Renal pelvis (tissue), 4 donors: ENCODE measurements around the gene SUMO2. TPM values are rescaled to one million over a fixed set of nuclear protein-coding genes. Genes with fewer than 3 reads are reported as not detected.
"Not testable (repeated sequence)": the region's sequence is repeated elsewhere in the genome, so short reads cannot be mapped to it uniquely, and the experiment has no call there.

Experiments
- DNase-seq: peaks from one replicate; pipeline ENCODE4 v3.0.0-alpha.2; 2013
- polyA plus RNA-seq, 3 donors: library from polyadenylated mRNA; unstranded; fragments of 120-200 nt; gene quantifications; one replicate each; pipeline ENCODE4 v1.2.1, GENCODE V29; 2013; ENCODE audit not compliant: insufficient read length in 3 of 3

SUMO2 gene
- polyA plus RNA-seq, 3 donors: 651 to 676 (median 657) TPM

DNA sequence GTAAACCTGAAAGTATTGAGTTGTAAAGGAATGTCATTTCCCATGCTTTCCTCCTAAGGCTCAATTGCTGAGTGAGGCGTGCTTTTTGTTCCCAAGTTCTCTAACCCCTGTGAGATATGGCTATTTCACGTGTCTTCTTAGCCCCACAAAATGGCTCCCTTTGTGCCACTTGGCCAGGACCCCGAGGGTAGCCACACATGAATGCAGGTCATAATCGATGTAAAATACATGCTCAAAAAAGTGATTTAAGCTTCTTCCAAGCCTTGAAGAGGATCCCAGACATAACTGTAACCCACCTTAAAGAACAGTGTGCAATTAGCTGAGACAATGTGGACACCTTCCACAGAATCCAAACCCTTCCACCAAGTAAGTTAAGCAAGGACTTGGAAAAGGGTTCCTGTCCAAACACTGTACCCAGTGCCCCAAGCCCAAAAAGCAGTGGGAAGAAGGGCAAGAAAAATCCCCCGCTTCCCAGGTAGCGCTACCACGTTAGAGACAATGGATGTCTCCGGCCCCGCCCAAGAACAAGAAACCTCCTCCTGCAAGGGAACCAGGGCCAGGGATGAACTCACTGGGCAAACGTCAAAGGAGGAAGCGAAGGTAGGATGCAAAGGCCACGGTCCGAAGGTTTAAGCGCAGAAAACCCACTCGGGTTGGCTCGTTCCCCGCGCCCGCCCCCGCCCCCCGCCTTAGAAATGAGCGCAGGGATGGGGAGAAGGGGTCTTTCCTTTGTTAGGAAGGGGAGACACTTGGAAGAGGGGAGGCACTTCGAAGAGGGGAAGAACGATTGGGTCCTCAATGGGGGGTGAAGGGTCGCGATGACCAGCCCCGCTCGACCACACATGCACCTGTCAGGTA is 29.6 kb downstream of the SUMO2 start:
- DNase-seq: peak; percentile 58

DNA sequence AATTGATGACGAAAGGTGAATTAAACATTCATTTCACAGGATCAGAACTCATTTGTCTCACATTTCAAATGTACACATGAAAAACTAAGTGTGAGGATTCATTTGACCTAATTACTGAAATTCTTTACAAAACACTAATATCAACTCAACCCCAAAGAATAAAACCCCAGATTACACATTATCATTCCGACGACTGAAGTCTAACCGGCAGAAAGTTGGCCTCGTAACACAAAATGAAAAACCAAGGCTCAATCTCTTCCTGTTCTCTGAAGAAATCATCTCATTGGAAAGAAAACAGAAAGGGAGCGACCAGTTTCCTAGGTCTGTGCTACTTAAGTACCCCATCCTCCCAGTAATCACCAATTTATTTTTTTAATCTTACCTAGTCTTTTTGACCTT is 30.2 kb downstream of the SUMO2 start:
- DNase-seq: no peak

DNA sequence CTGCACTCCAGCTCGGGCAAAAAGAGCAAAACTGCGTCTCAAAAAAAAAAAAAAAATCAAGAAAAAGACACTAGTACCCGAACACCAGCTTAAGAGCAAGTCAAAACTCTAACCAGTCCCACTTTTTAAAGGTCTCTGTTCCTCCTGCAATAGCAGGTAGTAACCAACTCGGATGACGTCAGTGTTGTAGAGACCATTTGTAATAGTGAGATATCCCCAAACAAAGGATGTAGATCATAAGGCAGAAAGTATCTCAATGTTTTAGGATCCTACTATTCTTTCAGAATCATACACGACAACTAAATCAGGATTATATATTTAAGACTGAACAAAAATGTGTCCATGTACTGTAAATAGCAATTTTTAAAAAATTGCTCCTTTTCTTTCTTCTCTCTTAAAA is 30.8 kb downstream of the SUMO2 start:
- DNase-seq: peak; percentile 30

DNA sequence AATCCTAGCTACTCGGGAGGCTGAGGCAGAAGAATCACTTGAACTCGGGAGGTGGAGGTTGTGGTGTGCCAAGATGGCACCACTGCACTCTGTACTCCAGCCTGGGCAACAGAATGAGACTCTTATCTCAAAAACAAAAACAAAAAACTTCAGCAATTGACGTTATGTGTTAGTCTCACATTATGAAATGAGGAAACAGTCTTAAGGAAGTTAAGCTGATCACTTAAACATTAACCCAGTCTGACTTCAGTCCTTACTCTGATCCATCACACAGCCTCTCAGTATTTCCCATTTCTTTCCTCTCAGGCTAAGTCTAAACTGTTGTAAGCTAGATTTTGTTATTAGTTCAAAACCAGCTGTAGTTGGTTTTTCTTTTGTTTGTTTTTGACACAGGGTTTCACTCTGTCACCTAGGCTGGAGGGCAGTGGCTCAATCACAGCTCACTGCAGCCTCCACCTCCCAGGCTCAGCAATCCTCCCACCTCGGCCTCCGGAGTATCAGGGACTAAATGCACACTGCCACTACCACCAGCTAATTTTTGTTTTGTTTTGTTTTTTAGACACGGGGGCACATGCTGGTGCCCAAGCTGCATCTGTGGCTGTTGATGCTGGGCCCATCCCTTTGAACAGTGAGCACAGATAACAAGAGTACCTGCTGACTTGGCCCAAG is 34.7 kb downstream of the SUMO2 start:
- DNase-seq: no peak

DNA sequence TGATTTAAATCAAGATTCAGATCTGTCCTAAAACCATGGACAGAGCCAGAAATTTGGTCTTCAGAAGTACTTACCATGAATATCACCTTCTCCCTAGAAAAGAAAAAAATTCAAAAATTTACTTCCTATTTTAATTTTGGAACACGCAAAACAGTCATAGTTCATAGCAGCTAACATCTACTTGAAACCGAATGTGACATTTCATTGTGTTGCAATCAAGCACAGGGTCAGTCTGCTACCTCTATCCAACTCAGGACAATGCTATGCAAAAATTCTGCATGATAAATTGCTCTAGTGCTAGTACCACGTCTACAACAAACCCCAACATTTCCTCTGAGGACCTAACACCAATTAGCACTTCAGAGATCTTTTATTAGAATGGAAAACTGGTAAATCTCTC is 36.2 kb downstream of the SUMO2 start:
- DNase-seq: no peak

DNA sequence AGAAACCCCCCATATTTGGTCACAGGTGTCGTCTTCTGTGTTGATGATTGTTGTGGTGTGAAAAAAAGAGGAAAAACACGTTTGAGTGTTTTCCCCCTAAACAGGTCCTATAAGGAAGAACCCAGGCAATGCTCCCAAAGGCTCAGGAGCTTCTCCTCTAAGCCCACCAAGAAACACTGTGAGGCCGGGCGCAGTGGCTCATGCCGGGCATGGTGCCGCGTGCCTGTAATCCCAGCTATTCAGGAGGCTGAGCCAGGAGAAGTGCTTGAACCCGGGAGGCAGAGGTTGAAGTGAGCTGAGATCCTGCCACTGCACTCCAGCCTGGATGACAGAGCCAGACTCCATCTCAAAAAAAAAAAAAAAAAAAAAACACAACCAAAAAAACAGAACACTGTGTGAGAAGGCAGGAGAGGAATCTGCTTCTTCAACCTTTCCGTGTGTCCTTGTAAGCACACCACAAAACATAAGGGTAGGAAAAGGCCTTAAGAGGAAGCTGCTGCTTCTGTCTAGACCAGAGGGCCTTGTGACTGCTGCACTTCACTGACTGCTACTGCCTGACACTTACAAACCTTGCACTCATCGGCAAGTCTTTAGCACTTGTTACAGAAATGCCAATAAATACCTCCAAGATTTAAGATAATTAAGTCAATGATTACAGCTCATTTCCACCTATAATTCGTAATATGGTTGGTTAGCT is 37.8 kb downstream of the SUMO2 start:
- DNase-seq: no peak

DNA sequence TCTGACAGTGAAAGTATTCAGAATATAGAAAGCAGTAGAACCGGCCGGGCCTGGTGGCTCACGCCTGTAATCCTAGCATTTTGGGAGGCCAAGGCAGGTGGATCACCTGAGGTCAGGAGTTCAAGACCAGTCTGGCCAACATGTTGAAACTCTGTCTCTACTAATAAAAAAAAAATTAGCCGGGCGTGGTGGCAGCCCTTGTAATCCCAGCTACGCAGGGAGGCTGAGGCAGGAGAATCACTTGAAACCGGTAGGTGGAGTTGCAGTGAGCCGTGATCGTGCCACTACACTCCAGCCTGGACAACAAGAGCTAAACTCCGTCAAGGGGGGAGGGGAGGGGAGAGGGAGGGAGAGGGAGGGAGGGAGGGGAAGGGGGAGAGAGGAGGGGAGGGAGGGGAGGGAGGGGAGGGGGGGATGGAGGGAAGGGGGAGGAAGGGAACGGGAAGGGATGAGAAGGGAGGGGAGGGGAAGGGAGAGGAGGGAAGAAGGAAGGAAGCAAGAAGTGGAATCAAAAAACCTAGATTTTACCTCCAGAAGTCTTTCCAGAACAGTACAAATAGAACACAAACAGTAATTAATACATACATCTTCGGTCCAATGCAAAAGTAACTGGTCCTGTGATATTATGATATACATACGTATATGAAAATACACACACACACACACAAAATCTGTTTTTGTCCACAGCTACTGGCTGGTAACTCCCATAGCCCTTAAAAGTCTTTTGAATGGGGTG is 40.4 kb downstream of the SUMO2 start:
- DNase-seq: no peak

DNA sequence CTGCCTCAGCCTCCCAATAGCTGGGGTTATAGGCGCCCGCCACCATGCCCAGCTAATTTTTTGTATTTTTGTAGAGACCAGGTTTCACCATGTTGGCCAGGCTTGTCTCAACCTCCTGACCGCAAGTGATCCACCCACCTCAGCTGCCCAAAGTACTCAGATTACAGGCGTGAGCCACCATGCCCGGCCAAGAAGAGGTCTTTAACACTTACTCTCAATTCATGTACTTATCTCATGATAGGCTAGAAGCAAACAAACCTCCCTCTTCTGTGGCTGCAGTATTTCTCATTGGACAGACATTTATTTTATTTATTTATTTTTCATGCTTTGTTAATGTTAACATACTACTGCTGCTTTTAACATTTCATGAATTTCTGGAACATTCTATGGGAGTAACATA is 44.2 kb downstream of the SUMO2 start:
- DNase-seq: no peak

DNA sequence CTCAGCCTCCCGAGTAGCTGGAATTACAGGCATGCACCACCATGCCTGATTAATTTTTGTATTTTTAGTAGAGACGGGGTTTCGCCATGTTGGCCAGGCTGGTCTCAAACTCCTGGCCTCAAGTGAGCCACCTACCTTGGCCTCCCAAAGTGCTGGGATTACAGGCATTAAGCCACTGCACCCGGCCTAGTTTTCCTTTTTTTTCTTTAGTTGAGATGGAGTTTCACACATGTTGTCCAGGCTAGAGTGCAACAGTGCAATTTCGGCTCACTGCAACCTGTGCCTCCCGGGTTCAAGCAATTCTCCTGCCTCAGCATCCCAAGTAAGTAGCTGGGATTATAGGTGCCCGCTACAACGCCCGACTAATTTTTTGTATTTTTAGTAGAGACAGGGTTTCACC is 45.0 kb downstream of the SUMO2 start:
- not testable (repeated sequence) for DNase-seq

DNA sequence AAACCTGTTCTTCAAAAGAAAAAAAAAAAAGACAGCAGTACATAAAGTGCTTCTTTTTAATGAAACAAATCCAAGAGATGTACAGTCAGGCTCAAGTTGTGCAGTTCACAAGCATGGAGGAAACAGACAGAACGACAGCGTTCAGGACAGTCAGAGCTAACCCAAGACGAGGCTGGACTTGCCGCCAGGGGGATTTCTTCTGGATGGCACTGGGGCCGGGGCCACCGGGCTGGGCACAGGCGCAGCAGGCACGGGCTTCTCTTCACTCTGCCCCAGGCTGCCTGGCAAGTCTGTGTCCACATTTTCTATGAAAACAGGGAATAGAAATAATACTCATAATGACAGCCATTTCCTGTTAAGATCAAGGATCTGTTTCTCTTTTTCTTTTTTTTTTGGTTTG is 46.8 kb downstream of the SUMO2 start:
- no peak for DNase-seq

DNA sequence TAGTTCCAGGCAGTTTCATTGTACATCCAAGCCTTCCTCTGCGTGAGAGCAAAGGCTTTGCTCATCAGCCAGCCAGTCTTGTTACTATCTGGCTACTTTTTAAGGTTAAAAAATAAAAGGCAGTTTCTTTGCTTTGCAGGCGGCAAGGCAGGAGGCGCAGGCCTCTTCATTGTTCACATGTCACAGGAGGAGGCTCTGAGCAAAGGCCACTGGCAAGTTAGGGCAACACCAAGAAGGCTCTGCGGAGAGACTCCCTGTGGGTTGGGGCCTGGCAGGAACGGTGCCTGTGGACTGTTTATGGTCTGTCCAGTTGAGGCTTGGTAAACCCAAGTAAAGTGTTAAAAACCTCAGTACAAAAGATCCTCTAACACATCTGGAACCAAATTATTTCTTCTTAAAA is 47.3 kb downstream of the SUMO2 start:
- no peak for DNase-seq

DNA sequence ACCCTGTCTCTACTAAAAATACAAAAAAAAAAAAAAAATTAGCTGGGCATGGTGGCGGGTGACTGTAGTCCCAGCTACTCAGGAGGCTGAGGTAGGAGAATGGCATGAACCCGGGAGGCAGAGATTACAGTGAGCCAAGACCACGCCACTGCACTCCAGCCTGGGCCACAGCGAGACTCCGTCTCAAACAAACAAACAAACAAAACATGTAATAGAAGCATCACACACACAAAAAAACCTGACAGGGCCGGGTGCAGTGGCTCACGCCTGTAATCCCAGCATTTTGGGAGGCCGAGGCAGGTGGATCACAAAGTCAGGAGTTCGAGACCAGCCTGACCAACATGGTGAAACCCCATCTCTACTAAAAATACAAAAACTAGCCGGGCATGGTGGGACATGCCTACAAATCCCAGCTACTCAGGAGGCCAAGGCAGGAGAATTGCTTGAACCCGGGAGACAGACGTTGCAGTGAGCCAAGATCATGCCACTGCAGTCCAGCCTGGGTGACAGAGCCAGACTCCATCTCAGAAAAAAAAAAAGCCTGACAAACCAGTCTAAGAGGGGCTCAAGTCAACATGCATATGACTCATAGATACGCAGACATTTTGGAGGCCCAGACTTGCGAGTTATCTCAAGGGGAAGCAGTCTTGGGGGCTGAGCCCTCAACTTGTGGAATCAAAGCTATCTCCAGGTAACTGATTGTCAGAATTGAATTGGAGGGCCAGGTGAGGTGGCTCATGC is 49.0 kb downstream of the SUMO2 start:
- not testable (repeated sequence) for DNase-seq

DNA sequence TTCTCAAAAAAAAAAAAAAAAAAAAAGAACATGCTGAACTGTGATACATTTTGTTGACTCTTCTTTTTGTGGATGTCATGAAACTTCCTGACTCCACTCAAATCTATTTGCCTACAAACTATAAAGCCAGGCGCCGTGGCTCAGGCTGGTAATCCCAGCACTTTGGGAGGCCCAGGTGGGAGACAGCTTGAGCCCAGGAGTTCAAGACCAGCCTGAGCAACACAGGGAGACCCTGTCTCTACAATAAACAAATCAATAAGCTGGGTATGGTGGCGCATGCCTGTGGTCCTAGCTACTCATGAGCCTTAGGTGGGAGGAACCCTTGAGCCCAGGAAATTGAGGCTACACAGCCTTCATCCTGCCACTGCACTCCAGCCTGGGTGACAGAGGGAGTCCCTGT is 49.8 kb downstream of the SUMO2 start:
- no peak for DNase-seq

DNA sequence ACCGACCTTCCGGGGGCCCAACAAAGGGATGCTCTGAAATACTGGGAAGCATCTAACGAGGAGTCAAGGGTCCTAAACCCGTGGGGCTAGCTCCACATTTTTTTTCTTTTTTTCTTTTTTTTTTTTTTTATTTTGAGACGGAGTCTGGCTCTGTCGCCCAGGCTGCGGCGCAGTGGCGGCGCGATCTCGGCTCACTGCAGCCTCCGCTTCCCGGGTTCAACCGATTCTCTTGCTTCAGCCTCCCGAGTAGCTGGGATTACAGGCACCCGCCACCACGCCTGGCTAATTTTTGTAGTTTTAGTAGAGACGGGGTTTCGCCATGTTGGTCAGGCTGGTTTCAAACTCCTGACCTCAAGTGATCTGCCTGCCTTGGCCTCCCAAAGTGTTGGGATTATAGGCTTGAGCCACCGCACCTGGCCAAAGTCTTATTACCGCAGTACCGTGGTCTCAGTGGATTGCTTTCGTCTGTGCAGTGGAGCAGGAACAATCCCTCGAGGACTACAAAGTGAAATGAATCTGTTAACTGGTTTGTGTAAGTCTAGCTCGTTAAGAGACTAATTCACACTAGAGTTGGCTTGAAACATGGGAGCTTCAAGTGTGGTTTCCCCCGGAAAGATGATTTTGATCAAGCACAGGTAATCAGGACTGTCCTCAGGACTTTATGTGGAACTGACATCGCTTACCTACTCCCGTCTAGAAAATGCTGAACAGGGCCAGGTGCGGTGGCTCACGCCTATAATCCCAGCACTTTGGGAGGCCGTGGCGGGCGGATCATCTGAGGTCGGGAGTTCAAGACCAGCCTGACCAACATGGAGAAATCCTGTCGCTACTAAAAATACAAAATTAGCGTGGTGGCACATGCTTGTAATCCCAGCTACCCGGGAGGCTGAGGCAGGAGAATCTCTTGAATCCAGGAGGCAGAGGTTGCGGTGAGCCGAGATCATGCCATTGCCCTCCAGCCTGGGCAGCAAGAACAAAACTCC is 50.5 kb downstream of the SUMO2 start:
- DNase-seq: not testable (repeated sequence)

DNA sequence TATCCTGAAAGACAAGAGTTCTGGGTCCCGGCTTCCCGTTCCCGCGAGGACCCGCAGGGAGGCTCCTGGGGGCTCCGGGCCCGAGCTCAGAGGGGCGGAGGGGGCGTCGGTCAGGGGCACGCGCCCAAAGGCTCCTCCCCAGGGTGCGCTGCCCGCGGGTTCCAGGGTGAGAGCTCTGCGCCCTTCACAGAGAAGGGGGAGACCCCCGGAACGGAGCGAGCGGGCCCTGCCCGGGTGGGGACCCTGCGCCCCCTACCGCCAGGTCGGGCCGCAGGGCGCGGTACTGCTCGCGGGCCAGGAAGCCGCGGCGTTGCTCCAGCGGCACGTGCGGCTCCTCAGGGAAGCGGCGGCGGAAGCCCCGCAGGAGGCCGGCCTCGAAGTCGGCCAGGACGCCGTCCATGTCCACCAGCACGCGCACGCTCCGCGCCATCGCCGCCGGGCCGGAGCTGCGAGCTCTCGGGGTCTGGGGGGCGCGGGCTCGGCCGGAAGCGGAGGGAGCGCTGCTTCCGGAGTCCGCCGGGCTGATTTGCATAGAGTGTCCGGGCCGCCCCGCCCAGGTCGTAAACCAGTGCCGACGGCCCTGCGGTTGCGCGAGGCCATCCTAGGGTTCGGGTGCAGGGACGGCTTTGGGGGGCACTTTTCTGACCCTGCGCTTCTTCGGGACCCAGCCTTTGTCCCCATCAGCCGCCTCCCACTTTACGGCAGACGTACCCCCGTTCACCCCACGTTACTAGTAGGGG is 51.3 kb downstream of the SUMO2 start, which contains the start of gene NT5C:
Gene NT5C, minus strand, starts transcription at position 465 of the 740 bp plus-strand sequence. Its CDS starts 35 bp downstream, at position 430.
- DNase-seq: peak; percentile 88

DNA sequence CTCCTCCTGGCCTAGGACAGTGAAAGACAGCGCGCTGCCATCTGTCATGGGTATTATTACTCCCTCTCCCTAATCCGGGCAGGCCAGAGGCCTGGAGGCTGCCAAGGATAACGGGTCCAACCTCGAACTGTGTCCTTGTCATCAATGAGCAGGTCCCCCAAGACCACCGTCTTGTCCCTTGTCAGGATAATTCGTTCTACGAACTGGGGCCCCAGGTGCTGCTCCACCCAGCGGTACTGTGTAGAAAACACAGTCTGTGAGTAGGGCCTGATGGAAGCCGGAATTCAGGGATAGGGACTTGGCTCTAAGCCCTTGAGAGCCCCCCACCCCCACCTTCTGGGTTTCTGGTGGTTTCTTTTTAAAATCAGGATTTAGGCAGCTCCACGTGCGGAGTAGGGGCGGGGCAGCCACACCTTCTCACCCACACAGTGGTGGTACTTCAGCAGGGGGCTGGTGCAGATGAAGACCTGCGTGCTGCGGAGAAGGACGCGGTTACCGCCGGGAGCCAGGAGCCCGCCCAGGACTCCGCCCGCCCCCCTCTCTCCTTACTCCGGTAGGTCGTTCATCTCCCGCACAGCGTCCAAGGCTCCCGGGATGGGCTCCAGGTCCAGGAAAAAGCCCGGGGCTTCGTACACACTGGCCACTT is 52.0 kb downstream of the SUMO2 start:
- no peak for DNase-seq

DNA sequence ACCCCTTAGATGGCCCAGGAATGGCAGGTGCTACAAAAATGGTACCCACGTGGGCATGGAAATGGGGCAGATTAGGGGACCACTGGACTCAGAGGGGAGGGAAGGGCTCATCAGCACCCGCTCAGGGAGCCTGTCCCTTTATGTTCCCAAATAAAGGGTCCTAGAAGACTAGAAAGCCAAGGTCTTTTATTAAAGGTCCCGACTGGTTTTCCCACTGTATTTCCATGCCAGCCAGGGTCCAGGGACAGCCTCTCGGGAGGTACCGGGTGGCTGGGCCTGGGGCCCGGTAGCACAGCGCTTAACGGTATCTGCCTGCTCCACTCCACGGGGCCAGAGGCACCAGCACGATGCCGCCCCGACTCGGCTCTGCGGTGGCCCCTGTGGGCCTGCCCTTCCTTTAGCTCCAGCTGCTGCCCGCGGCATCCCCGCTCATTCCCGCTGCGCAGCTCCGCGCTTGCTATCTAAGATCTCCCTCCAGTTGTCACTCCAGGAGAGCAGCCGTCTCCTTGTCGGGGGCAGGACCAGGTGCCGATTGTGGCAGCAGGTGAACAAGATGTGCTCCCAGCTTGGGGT is 52.6 kb downstream of the SUMO2 start:
- no peak for DNase-seq

DNA sequence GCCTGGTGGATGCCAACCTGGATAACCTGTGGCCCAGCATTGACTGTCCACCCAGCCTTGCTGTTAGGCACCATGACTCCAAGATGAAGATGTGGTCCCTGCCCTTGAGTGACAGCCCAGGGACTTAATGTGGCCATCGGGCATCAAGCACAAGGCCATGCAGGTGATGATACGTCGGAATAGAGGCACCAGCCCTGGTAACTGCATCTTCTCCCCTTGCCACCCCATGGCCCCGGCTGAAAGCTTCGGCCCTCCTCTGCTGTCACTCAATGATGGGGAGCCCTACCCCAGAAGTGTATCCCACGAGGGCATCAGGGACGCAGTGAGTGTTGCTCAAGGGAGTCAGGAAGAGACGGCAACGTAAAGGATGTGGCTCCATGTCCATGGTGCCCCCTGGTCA is 53.2 kb downstream of the SUMO2 start:
- DNase-seq: no peak
